Chondrocyte (in vitro differentiated cells): ENCODE measurements around the gene SPTBN1. TPM values are rescaled to one million over a fixed set of nuclear protein-coding genes. Genes with fewer than 3 reads are reported as not detected.
A peak's percentile ranks its signal among the peaks of the same experiment; 100 is the strongest.

ENCODE experiments used
- DNase-seq: peaks from one replicate; pipeline ENCODE4 v3.0.0; 2021; ENCODE audit warnings: mixed read lengths, low spot score
- H3K27ac Mint-ChIP-seq: one replicate; pipeline ENCODE4 v1.8.0; 2021; ENCODE audit warnings: mild to moderate bottlenecking, moderate library complexity, mixed read lengths; ENCODE audit not compliant: unreplicated experiment
- H3K27me3 Mint-ChIP-seq: 2 replicates; pipeline ENCODE4 v1.8.0; 2021; ENCODE audit warnings: low read depth, mixed read lengths
- H3K36me3 Mint-ChIP-seq: 2 replicates; pipeline ENCODE4 v1.8.0; 2021; ENCODE audit warnings: low read depth, mixed read lengths
- H3K4me1 Mint-ChIP-seq: 2 replicates; pipeline ENCODE4 v1.8.0; 2021; ENCODE audit warnings: low read depth, mild to moderate bottlenecking, mixed read lengths
- H3K4me3 Mint-ChIP-seq: one replicate; pipeline ENCODE4 v1.8.0; 2021; ENCODE audit warnings: mild to moderate bottlenecking, moderate library complexity, mixed read lengths; ENCODE audit not compliant: unreplicated experiment
- H3K9me3 Mint-ChIP-seq: 2 replicates; pipeline ENCODE4 v1.8.0; 2021; ENCODE audit warnings: low read depth, mixed read lengths
- CTCF ChIP-seq: fragments of 200-600 bp; sonication (generic); IDR thresholded peaks from 2 replicates; pipeline ENCODE4 v1.5.0; 2021; ENCODE audit warnings: antibody characterized with exemption, mild to moderate bottlenecking, moderate library complexity
- total RNA-seq: library from RNA; stranded (reverse); gene quantifications from 3 replicates; pipeline ENCODE4 v1.2.1, GENCODE V29; 2021

The SPTBN1 gene
- total RNA-seq, 1 donor from 2014 or later, result 297 TPM

- Mint-ChIP-seq H3K4me1 (peaks cover 24% of the 10 kb centered on the region), H3K36me3 (peaks cover 2% of the 10 kb centered on the region), H3K9me3 (no peaks in the 10 kb centered on the region), H3K27me3 (no peaks in the 10 kb centered on the region), H3K27ac (peak overlapping the region; percentile 18), H3K4me3 (no peak overlapping the region)
- no peak for TF ChIP-seq CTCF
- no peak for DNase-seq
Measured at GRCh38 chr2:54546518-54546917, 90.4 kb downstream of the SPTBN1 start.

GRCh38 chr2:54546923-54547720 lies 91.0 kb downstream of the SPTBN1 start:
- H3K27ac Mint-ChIP-seq, result no peak overlapping the region
- peaks cover 2% of the 10 kb centered on the region for H3K36me3 Mint-ChIP-seq
- H3K4me3 Mint-ChIP-seq, result no peak overlapping the region

GRCh38 chr2:54549430-54549829 lies 93.3 kb downstream of the SPTBN1 start:
- no peak for TF ChIP-seq CTCF
- no peaks in the 10 kb centered on the region for H3K27me3 Mint-ChIP-seq
- no peaks in the 10 kb centered on the region for H3K9me3 Mint-ChIP-seq
- H3K27ac Mint-ChIP-seq, result no peak overlapping the region
- peaks cover 2% of the 10 kb centered on the region for H3K36me3 Mint-ChIP-seq
- no peak overlapping the region for H3K4me3 Mint-ChIP-seq
- peaks cover 29% of the 10 kb centered on the region for H3K4me1 Mint-ChIP-seq
- DNase-seq, result no peak

More at GRCh38 chr2:54546923-54547720, 91.0 kb downstream of the SPTBN1 start:
- no peak for TF ChIP-seq CTCF
- H3K9me3 Mint-ChIP-seq, result no peaks in the 10 kb centered on the region
- H3K27me3 Mint-ChIP-seq, result no peaks in the 10 kb centered on the region
- peaks cover 27% of the 10 kb centered on the region for H3K4me1 Mint-ChIP-seq
- no peak for DNase-seq

- no peak overlapping the region for H3K4me3 Mint-ChIP-seq
- H3K27me3 Mint-ChIP-seq, result no peaks in the 10 kb centered on the region
- H3K4me1 Mint-ChIP-seq, result peaks cover 29% of the 10 kb centered on the region
- no peak for TF ChIP-seq CTCF
- no peak overlapping the region for H3K27ac Mint-ChIP-seq
- peaks cover 2% of the 10 kb centered on the region for H3K36me3 Mint-ChIP-seq
- DNase-seq, result no peak
- no peaks in the 10 kb centered on the region for H3K9me3 Mint-ChIP-seq
Measured at GRCh38 chr2:54549917-54550518, 93.9 kb downstream of the SPTBN1 start.

GRCh38 chr2:54550547-54550946 lies 94.4 kb downstream of the SPTBN1 start:
- Mint-ChIP-seq H3K4me1 (peaks cover 33% of the 10 kb centered on the region), H3K9me3 (no peaks in the 10 kb centered on the region), H3K27me3 (no peaks in the 10 kb centered on the region), H3K36me3 (peaks cover 2% of the 10 kb centered on the region), H3K4me3 (no peak overlapping the region), H3K27ac (no peak overlapping the region)
- TF ChIP-seq CTCF, result no peak
- no peak for DNase-seq
